ENCODE results near the gene CRB1. TPM values are rescaled to one million over a fixed set of nuclear protein-coding genes. Genes with fewer than 3 reads are reported as not detected.

The CRB1 gene
- total and polyA plus RNA-seq, 9 of the 15 experiments (the other 6 are each of a cell fraction or from before 2014, with no cell fraction given): 0.04 to 0.10 TPM; not detected in 7

GRCh38 chr1:197468543-197469175, 200.6 kb downstream of the CRB1 start (continued):
- TF ChIP-seq MGA (IDR thresholded peaks at IDR 0.05) (no peak), TRIM24 (IDR thresholded peaks at IDR 0.05) (no peak), MTA3 (IDR thresholded peaks at IDR 0.05; ENCODE audit: borderline replicate concordance) (no peak)
- TF ChIP-seq, protein P1, sequence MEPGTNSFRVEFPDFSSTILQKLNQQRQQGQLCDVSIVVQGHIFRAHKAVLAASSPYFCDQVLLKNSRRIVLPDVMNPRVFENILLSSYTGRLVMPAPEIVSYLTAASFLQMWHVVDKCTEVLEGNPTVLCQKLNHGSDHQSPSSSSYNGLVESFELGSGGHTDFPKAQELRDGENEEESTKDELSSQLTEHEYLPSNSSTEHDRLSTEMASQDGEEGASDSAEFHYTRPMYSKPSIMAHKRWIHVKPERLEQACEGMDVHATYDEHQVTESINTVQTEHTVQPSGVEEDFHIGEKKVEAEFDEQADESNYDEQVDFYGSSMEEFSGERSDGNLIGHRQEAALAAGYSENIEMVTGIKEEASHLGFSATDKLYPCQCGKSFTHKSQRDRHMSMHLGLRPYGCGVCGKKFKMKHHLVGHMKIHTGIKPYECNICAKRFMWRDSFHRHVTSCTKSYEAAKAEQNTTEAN (CRISPR knock-in tag; IDR thresholded peaks at IDR 0.05): no peak
